HCT116 (cell line): ENCODE data around the gene TSC2. TPM values are rescaled to one million over a fixed set of nuclear protein-coding genes. Genes with fewer than 3 reads are reported as not detected.

ENCODE experiments used
- ATAC-seq: fragments of 200-7000 bp; cut with Tn5 transposase; 2 replicates; pipeline ENCODE4 v1.9.1; 2020; ENCODE audit warnings: mild to moderate bottlenecking, moderate library complexity
- BruUV-seq: library from RNA; stranded (reverse); fragments of 400-500 nt; replicated peaks from 2 replicates; lab custom pipeline; 2021; lab: Mats Ljungman, UMichigan
- CTCF ChIA-PET: fragments of 300-600 bp; sonication (Branson Sonifier 250); formaldehyde crosslinking; loops from one replicate; lab custom pipeline; 2021; ENCODE audit warnings: antibody characterized with exemption; lab: Charles Lee
- POLR2A ChIA-PET: fragments of 300-600, 350-600 bp; sonication (Branson Sonifier 250); formaldehyde crosslinking; loops from one replicate; lab custom pipeline; 2021; ENCODE audit warnings: antibody characterized with exemption; lab: Charles Lee
- RAD21 ChIA-PET, 2 experiments: fragments of 300-600 bp; sonication (Branson Sonifier 250); formaldehyde crosslinking; loops; one replicate each; lab custom pipeline; 2023; ENCODE audit warnings: low total read pairs in 2 of 2; ENCODE audit not compliant: uncharacterized antibody in 2 of 2, unreplicated experiment in 2 of 2, low non-redundant PET in 1 of 2; lab: Charles Lee
- DNase-seq: peaks from one replicate; pipeline ENCODE4 v3.0.0-alpha.2; 2010; ENCODE audit warnings: low read depth, low spot score
- H2AFZ ChIP-seq: fragments of 200-600 bp; shearing (Covaris generic), sonication (generic); 2 replicates; pipeline ENCODE4 v1.6.1; 2017; ENCODE audit warnings: low read depth, mixed run types, mixed read lengths, antibody characterized with exemption, low read length; ENCODE audit not compliant: poor library complexity, severe bottlenecking
- H3K27ac ChIP-seq: 2 replicates; pipeline ENCODE4 v1.5.1; 2012; ENCODE audit warnings: low read depth, low read length
- H3K27me3 ChIP-seq: fragments of 200-600 bp; sonication (generic); 2 replicates; pipeline ENCODE4 v1.6.1; 2016; ENCODE audit warnings: mixed run types, low read length, mixed read lengths; ENCODE audit not compliant: insufficient read depth
- H3K36me3 ChIP-seq, 2 experiments: fragments of 200-500 bp in 1 of 2; fragments of 200-600 bp in 1 of 2; sonication (Bioruptor generic) in 1 of 2; sonication (generic) in 1 of 2; 2 replicates each; pipeline versions ENCODE4 v1.5.1 to v1.6.1; 2014 to 2016; ENCODE audit warnings: low read length in 2 of 2, inconsistent platforms in 1 of 2, mixed read lengths in 1 of 2, mixed run types in 1 of 2; ENCODE audit not compliant: insufficient read depth in 2 of 2, control insufficient read depth in 1 of 2
- H3K4me1 ChIP-seq, 2 experiments: fragments of 200-600 bp in 1 of 2; sonication (generic) in 1 of 2; 2 replicates each; pipeline versions ENCODE4 v1.5.1 to v1.6.1; 2012 to 2017; ENCODE audit warnings: low read length in 2 of 2, inconsistent platforms in 1 of 2, mild to moderate bottlenecking in 1 of 2, mixed read lengths in 1 of 2, mixed run types in 1 of 2, moderate library complexity in 1 of 2; ENCODE audit not compliant: insufficient read depth in 2 of 2, control insufficient read depth in 1 of 2
- H3K4me2 ChIP-seq: fragments of 200-600 bp; sonication (generic); 2 replicates; pipeline ENCODE4 v1.6.1; 2017; ENCODE audit warnings: mixed run types, low read length, mixed read lengths
- H3K4me3 ChIP-seq, 2 experiments: fragments of 200-600 bp in 1 of 2; sonication (generic) in 1 of 2; replicated peaks in 1 of 2; 2 replicates each; pipeline ENCODE4 v1.5.1; 2011 to 2016; ENCODE audit warnings: low read length in 2 of 2, control low read depth in 1 of 2, low read depth in 1 of 2, mild to moderate bottlenecking in 1 of 2, mixed read lengths in 1 of 2, mixed run types in 1 of 2
- H3K79me2 ChIP-seq: fragments of 200-600 bp; sonication (generic); 2 replicates; pipeline ENCODE4 v1.6.1; 2017; ENCODE audit warnings: mild to moderate bottlenecking, mixed run types, low read length, moderate library complexity, mixed read lengths; ENCODE audit not compliant: insufficient read depth
- H3K9ac ChIP-seq: fragments of 200-600 bp; sonication (generic); 2 replicates; pipeline ENCODE4 v1.6.1; 2016; ENCODE audit warnings: low read length, mixed read lengths
- H3K9me2 ChIP-seq: fragments of 200-600 bp; sonication (generic), shearing (Covaris generic); 2 replicates; pipeline ENCODE4 v1.6.1; 2017; ENCODE audit warnings: mixed run types, mild to moderate bottlenecking, moderate library complexity; ENCODE audit not compliant: insufficient read depth
- H3K9me3 ChIP-seq, 2 experiments: fragments of 200-500 bp in 1 of 2; fragments of 200-600 bp in 1 of 2; sonication (Bioruptor generic) in 1 of 2; sonication (generic) in 1 of 2; 2 replicates each; pipeline ENCODE4 v1.6.1; 2014 to 2017; ENCODE audit warnings: low read length in 2 of 2, mixed read lengths in 2 of 2, inconsistent platforms in 1 of 2, low read depth in 1 of 2, mild to moderate bottlenecking in 1 of 2, mixed run types in 1 of 2, moderate library complexity in 1 of 2; ENCODE audit not compliant: control insufficient read depth in 1 of 2, insufficient read depth in 1 of 2
- H4K20me1 ChIP-seq: fragments of 200-600 bp; sonication (generic), shearing (Covaris generic); 2 replicates; pipeline ENCODE4 v1.6.1; 2017; ENCODE audit warnings: mixed run types, mild to moderate bottlenecking, moderate library complexity; ENCODE audit not compliant: insufficient read depth
- EGR1 ChIP-seq: IDR thresholded peaks from 2 replicates; pipeline ENCODE4 v1.6.1; 2012; ENCODE audit warnings: low read depth
- EZH2 ChIP-seq: fragments of 200-600 bp; sonication (generic); IDR thresholded peaks from 2 replicates; pipeline ENCODE4 v1.6.1; 2017; ENCODE audit warnings: antibody characterized with exemption, mixed run types
- RAD21 ChIP-seq: IDR thresholded peaks from 2 replicates; pipeline ENCODE4 v1.6.1; 2012; ENCODE audit warnings: low read depth, mild to moderate bottlenecking
- ZFX ChIP-seq: fragments of 450-650 bp; IDR thresholded peaks from 2 replicates; pipeline ENCODE4 v1.6.1; 2017
- intact Hi-C: fragments of 100-400 bp; cut with micrococcal nuclease; formaldehyde crosslinking; loops from 2 replicates; pipeline ENCODE4 v1.10.0; 2022
- total RNA-seq: library from RNA; stranded (reverse); gene quantifications from one replicate; pipeline ENCODE4 v1.2.1, GENCODE V29; 2021; ENCODE audit not compliant: unreplicated experiment
- TF ChIP-seq, protein P1 (sequence below), 3 experiments: fragments of 200-600 bp in 1 of 3; sonication (generic) in 1 of 3; IDR thresholded peaks in 2 of 3; conservative IDR thresholded peaks in 1 of 3; 2 replicates each; pipeline ENCODE4 v1.5.1; 2012 to 2017; ENCODE audit warnings: low read depth in 2 of 3, low read length in 2 of 3, antibody characterized with exemption in 1 of 3, borderline replicate concordance in 1 of 3, control low read depth in 1 of 3, mild to moderate bottlenecking in 1 of 3, mixed read lengths in 1 of 3, mixed run types in 1 of 3, moderate library complexity in 1 of 3; ENCODE audit not compliant: insufficient read depth in 1 of 3

The TSC2 gene
- total RNA-seq, 1 experiment from 2014 or later, result 74.1 TPM

DNA sequence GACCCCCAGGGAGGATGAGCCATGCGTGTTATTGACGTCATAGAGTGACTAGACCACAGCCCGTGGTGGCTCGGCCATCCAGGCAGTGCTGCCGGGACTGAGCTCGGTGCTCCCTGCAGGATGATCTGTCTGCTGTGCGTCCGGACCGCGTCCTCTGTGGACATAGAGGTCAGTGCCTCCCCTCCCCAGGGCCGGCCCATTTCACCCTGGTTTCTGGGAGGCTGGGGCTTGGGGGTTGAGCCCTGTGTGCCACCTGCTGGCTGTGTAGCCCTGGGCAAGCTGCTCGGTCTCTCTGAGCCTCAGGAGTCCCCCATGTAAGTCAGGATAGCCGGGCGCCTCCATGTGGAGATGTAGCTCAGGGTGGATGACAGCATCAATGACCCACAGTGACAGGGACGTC lies 8.3 kb downstream of the TSC2 start:
- Histone ChIP-seq H4K20me1 (no peaks in the 10 kb centered on the region), H3K79me2 (no peaks in the 10 kb centered on the region)
- POLR2A ChIA-PET, result no interaction called here
- intact Hi-C loops, result no loop called here
- peak; percentile 32; the same call in 1 of the 2 replicates for TF ChIP-seq RAD21
- TF ChIP-seq ZFX, result no peak
- TF ChIP-seq, protein P1, sequence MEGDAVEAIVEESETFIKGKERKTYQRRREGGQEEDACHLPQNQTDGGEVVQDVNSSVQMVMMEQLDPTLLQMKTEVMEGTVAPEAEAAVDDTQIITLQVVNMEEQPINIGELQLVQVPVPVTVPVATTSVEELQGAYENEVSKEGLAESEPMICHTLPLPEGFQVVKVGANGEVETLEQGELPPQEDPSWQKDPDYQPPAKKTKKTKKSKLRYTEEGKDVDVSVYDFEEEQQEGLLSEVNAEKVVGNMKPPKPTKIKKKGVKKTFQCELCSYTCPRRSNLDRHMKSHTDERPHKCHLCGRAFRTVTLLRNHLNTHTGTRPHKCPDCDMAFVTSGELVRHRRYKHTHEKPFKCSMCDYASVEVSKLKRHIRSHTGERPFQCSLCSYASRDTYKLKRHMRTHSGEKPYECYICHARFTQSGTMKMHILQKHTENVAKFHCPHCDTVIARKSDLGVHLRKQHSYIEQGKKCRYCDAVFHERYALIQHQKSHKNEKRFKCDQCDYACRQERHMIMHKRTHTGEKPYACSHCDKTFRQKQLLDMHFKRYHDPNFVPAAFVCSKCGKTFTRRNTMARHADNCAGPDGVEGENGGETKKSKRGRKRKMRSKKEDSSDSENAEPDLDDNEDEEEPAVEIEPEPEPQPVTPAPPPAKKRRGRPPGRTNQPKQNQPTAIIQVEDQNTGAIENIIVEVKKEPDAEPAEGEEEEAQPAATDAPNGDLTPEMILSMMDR (IDR thresholded peaks at IDR 0.05 in 2 of 3, conservative IDR thresholded peaks at IDR 0.05 in 1 of 3; ENCODE audit: borderline replicate concordance in 1 of 3, insufficient read depth in 1 of 3, low read depth in 2 of 3, low read length in 2 of 3), result peak; percentile 8 to 42 (median 8); a peak in 1 of 6 replicates
- no peak for TF ChIP-seq EGR1
- TF ChIP-seq, all 23 proteins: peak for 2
- no peaks in the 10 kb centered on the region for H3K9me3 ChIP-seq
- no peak overlapping the region for H3K4me2 ChIP-seq
- DNase-seq, result no peak
- no peak overlapping the region for H2AFZ ChIP-seq
- no peak overlapping the region for H3K27ac ChIP-seq
- H3K27me3 ChIP-seq, result no peaks in the 10 kb centered on the region
- H3K4me1 ChIP-seq, result no peaks in the 10 kb centered on the region
- ChIA-PET CTCF (interaction anchor here (0.7 kb wide), 1 partner anchor 9 kb away, joined by 3 read pairs; the partner anchor contains the start of genes NTHL1 and TSC2), RAD21 (no interaction called here)
- no peaks in the 10 kb centered on the region; a peak in 2 of 4 replicates for H3K36me3 ChIP-seq
- H3K9me2 ChIP-seq, result no peaks in the 10 kb centered on the region
- no TSS peak for BruUV-seq
- ATAC-seq, result peak; percentile 59
- H3K4me3 ChIP-seq, result no peak overlapping the region
- no peak overlapping the region for H3K9ac ChIP-seq

DNA sequence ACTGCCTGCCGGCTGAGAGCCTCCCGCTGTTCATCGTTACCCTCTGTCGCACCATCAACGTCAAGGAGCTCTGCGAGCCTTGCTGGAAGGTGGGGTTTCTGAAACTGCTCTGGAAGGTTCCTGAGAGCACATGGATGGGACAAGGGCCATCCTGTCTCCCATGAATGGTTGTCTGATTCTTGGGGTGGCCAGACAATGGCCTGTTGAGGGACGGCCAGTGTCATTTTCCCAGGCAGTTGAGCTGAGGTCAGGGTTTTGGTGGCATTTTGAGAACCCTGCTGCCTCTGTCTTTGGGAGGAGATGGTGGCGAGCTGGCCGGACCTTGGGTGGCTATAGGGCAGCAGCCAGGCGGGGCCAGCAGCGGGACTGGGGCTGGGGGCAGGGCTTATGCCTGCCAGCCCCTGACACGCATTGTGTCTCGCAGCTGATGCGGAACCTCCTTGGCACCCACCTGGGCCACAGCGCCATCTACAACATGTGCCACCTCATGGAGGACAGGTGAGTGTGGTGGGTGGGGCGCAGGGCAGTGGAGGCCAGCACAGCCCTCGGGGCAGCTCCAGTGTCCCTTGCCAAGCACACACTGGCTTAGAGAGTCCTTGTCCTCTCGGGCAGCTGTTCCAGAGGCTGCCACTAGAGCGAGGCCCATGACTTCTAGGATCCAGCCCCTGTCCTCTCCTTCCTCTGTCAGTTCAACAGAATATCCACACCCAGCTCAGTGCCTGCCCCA lies 9.1 kb downstream of the TSC2 start:
- H3K9me3 ChIP-seq, result no peaks in the 10 kb centered on the region
- no peak for TF ChIP-seq EZH2
- TF ChIP-seq, protein P1 (IDR thresholded peaks at IDR 0.05 in 2 of 3, conservative IDR thresholded peaks at IDR 0.05 in 1 of 3; ENCODE audit: borderline replicate concordance in 1 of 3, insufficient read depth in 1 of 3, low read depth in 2 of 3, low read length in 2 of 3), result peak in 2 of 3 experiments; percentile 35 to 37; a peak in 4 of 6 replicates
- H3K4me3 ChIP-seq, result no peak overlapping the region
- H3K4me1 ChIP-seq, result no peaks in the 10 kb centered on the region
- no TSS peak for BruUV-seq
- H3K4me2 ChIP-seq, result no peak overlapping the region
- H3K9ac ChIP-seq, result no peak overlapping the region
- no peaks in the 10 kb centered on the region for H3K9me2 ChIP-seq
- POLR2A ChIA-PET, result no interaction called here
- ATAC-seq (peak; percentile 80), DNase-seq (no peak)
- CTCF ChIA-PET, result interaction anchor here (0.7 kb wide), 1 partner anchor 84 kb away, joined by 3 read pairs; no protein-coding TSS in a partner anchor
- no peaks in the 10 kb centered on the region for H4K20me1 ChIP-seq
- no peaks in the 10 kb centered on the region for H3K79me2 ChIP-seq
- no peaks in the 10 kb centered on the region; a peak in 2 of 4 replicates for H3K36me3 ChIP-seq
- no peaks in the 10 kb centered on the region for H3K27me3 ChIP-seq
- H2AFZ ChIP-seq, result no peak overlapping the region
- no peak overlapping the region for H3K27ac ChIP-seq
- RAD21 ChIA-PET, result no interaction called here
- intact Hi-C loops, result no loop called here
